ENCODE measurements around the gene TPSB2.

The TPSB2 gene

GRCh38 chr16:1224558-1224957, 5.4 kb downstream of the TPSB2 start:
- POLR2A ChIA-PET: no interaction called here
- TF ChIP-seq CTCF (IDR thresholded peaks at IDR 0.05; ENCODE audit: control extremely low read depth, extremely low read depth, low read depth, missing control alignments): no peak
- no peak for DNase-seq (ENCODE audit: extremely low spot score)
- CTCF ChIA-PET: no interaction called here

GRCh38 chr16:1223355-1224214, 6.4 kb downstream of the TPSB2 start:
- POLR2A ChIA-PET: no interaction called here
- no peak for DNase-seq (ENCODE audit: extremely low spot score)
- CTCF ChIA-PET: interaction anchor here (1.8 kb wide), 1 partner anchor 18 kb away, joined by 3 read pairs; no protein-coding TSS in a partner anchor
- TF ChIP-seq CTCF (IDR thresholded peaks at IDR 0.05; ENCODE audit: control extremely low read depth, extremely low read depth, low read depth, missing control alignments): no peak

- no peak for DNase-seq (ENCODE audit: extremely low spot score)
- ChIA-PET POLR2A (no interaction called here), CTCF (interaction anchor here (1.8 kb wide), 1 partner anchor 18 kb away, joined by 3 read pairs; no protein-coding TSS in a partner anchor)
- no peak for TF ChIP-seq CTCF (IDR thresholded peaks at IDR 0.05; ENCODE audit: control extremely low read depth, extremely low read depth, low read depth, missing control alignments)
These were observed 7.2 kb downstream of the TPSB2 start for GRCh38 chr16:1222553-1223354.

GRCh38 chr16:1221628-1222552, 8.1 kb downstream of the TPSB2 start:
- no peak for TF ChIP-seq CTCF (IDR thresholded peaks at IDR 0.05; ENCODE audit: control extremely low read depth, extremely low read depth, low read depth, missing control alignments)
- no peak for DNase-seq (ENCODE audit: extremely low spot score)
- CTCF ChIA-PET: interaction anchor here (1.8 kb wide), 1 partner anchor 17 kb away, joined by 3 read pairs; no protein-coding TSS in a partner anchor
- POLR2A ChIA-PET: no interaction called here

- CTCF ChIA-PET: no interaction called here
- no peak for TF ChIP-seq CTCF (IDR thresholded peaks at IDR 0.05; ENCODE audit: control extremely low read depth, extremely low read depth, low read depth, missing control alignments)
- no peak for DNase-seq (ENCODE audit: extremely low spot score)
- POLR2A ChIA-PET: no interaction called here
These were observed 8.9 kb downstream of the TPSB2 start for GRCh38 chr16:1220841-1221627.

Data from GM10248 (cell line).